BE2C (cell line): ENCODE data around the gene CD80.
"Not testable (repeated sequence)": the region's sequence is repeated elsewhere in the genome, so short reads cannot be mapped to it uniquely, and the experiment has no call there.

ENCODE experiments used
- DNase-seq: peaks from one replicate; pipeline ENCODE4 v3.0.0-alpha.2; 2020
- H3K27me3 ChIP-seq: fragments of 250-450 bp; sonication (Bioruptor Pico); 2 replicates; pipeline ENCODE4 v1.5.1; 2020; ENCODE audit warnings: mild to moderate bottlenecking
- H3K36me3 ChIP-seq: fragments of 250-450 bp; sonication (Bioruptor Pico); 2 replicates; pipeline ENCODE4 v1.5.1; 2020; ENCODE audit warnings: mild to moderate bottlenecking
- H3K4me1 ChIP-seq: fragments of 250-450 bp; sonication (Bioruptor Pico); 2 replicates; pipeline ENCODE4 v1.5.1; 2020
- H3K4me3 ChIP-seq: 2 replicates; pipeline ENCODE4 v1.5.1; 2011; ENCODE audit warnings: low read depth, low read length
- H3K9me3 ChIP-seq: fragments of 250-450 bp; sonication (Bioruptor Pico); 2 replicates; pipeline ENCODE4 v1.5.1; 2020
- CTCF ChIP-seq: IDR thresholded peaks from 2 replicates; pipeline ENCODE4 v1.5.1; 2012; ENCODE audit warnings: mild to moderate bottlenecking, low read depth, low read length

CD80 gene

GRCh38 chr3:119599558-119600174, 40.3 kb upstream of the CD80 start:
- no peak overlapping the region for H3K4me3 ChIP-seq
- H3K4me1 ChIP-seq = peaks cover 8% of the 10 kb centered on the region; the same call in 1 of the 2 replicates
- H3K36me3 ChIP-seq = no peaks in the 10 kb centered on the region
- no peaks in the 10 kb centered on the region for H3K27me3 ChIP-seq
- no peak for TF ChIP-seq CTCF
- no peak for DNase-seq
- H3K9me3 ChIP-seq = no peaks in the 10 kb centered on the region

GRCh38 chr3:119598410-119599098, 39.1 kb upstream of the CD80 start:
- Histone ChIP-seq H3K27me3 (no peaks in the 10 kb centered on the region), H3K4me3 (no peak overlapping the region), H3K9me3 (no peaks in the 10 kb centered on the region), H3K4me1 (peaks cover 8% of the 10 kb centered on the region; the same call in 1 of the 2 replicates), H3K36me3 (no peaks in the 10 kb centered on the region)
- no peak for TF ChIP-seq CTCF
- DNase-seq = no peak

GRCh38 chr3:119597548-119598288, 38.3 kb upstream of the CD80 start, which contains the start of gene PLA1A:
Gene PLA1A (plus strand): TSS chr3:119597885. CDS start chr3:119597914, 29 bp downstream.
- no peak for TF ChIP-seq CTCF
- no peaks in the 10 kb centered on the region for H3K9me3 ChIP-seq
- DNase-seq = no peak
- peaks cover 8% of the 10 kb centered on the region; the same call in 1 of the 2 replicates for H3K4me1 ChIP-seq
- H3K36me3 ChIP-seq = no peaks in the 10 kb centered on the region
- no peak within 1 kb of the TSS for H3K4me3 ChIP-seq
- H3K27me3 ChIP-seq = no peaks in the 10 kb centered on the region

- no peaks in the 10 kb centered on the region for H3K36me3 ChIP-seq
- no peaks in the 10 kb centered on the region for H3K9me3 ChIP-seq
- TF ChIP-seq CTCF = no peak
- peaks cover 8% of the 10 kb centered on the region; the same call in 1 of the 2 replicates for H3K4me1 ChIP-seq
- DNase-seq = no peak
- no peaks in the 10 kb centered on the region for H3K27me3 ChIP-seq
- no peak overlapping the region for H3K4me3 ChIP-seq
Observed at GRCh38 chr3:119596398-119596797, 37.0 kb upstream of the CD80 start.

- H3K4me3 ChIP-seq = no peak overlapping the region
- no peaks in the 10 kb centered on the region for H3K27me3 ChIP-seq
- DNase-seq = no peak
- no peaks in the 10 kb centered on the region for H3K36me3 ChIP-seq
- TF ChIP-seq CTCF = no peak
- H3K4me1 ChIP-seq = peaks cover 4% of the 10 kb centered on the region; the same call in 1 of the 2 replicates
- no peaks in the 10 kb centered on the region for H3K9me3 ChIP-seq
Observed at GRCh38 chr3:119595639-119596334, 36.4 kb upstream of the CD80 start.

- H3K36me3 ChIP-seq, H3K4me1 ChIP-seq, H3K4me3 ChIP-seq, H3K9me3 ChIP-seq, H3K27me3 ChIP-seq, DNase-seq: not testable (repeated sequence)
Observed at GRCh38 chr3:119594929-119595328, 35.5 kb upstream of the CD80 start.
